Measurements from ENCODE around the gene MYH14. TPM values are rescaled to one million over a fixed set of nuclear protein-coding genes. Genes with fewer than 3 reads are reported as not detected.

The MYH14 gene
- total and polyA plus RNA-seq, 9 of the 15 experiments (the other 6 are each of a cell fraction or from before 2014, with no cell fraction given): 0.04 to 0.86 (median 0.19) TPM; not detected in 2

GRCh38 chr19:50333737-50334617 is 130.6 kb downstream of the MYH14 start (continued):
- TF ChIP-seq HMGXB4 (CRISPR knock-in tag; IDR thresholded peaks at IDR 0.05): no peak

- no peaks in the 10 kb centered on the region for H3K9me1 ChIP-seq (ENCODE audit: control insufficient read depth, insufficient read depth, low read length)
- no peak overlapping the region for H3K4me3 ChIP-seq
- in situ Hi-C loops (cut with MboI): loop anchor here (10.0 kb wide), 1 partner anchor 1220 kb away; the partner anchor contains the start of genes C19orf73, LIN7B and PPFIA3
- FAIRE-seq (no peak), ATAC-seq (no peak), DNase-seq (ENCODE audit: extremely low read depth in 1 of 4, low spot score in 3 of 4) (no peak)
- H4K20me1 ChIP-seq (replicated peaks; ENCODE audit: control insufficient read depth, insufficient read depth, low read length): no peaks in the 10 kb centered on the region
- BruUV-seq (replicated peaks): no TSS peak
- no peaks in the 10 kb centered on the region for H3K27me3 ChIP-seq (ENCODE audit: control insufficient read depth in 2 of 2, insufficient read depth in 2 of 2, low read length in 2 of 2)
- ChIA-PET POLR2A (interaction anchor here (0.5 to 1.1 kb wide), 3 partner anchors 11 to 16 kb away, joined by 3 read pairs; no protein-coding TSS in a partner anchor), CTCF (ENCODE audit: low intra/inter-chr PET ratio) (no interaction called here)
- no peaks in the 10 kb centered on the region for H3K9me3 ChIP-seq (replicated peaks; ENCODE audit: control insufficient read depth, insufficient read depth, low read depth, low read length)
- peaks cover 36 to 51% of the 10 kb centered on the region in 2 experiments; a peak in 4 of 5 replicates for H3K4me1 ChIP-seq (replicated peaks in 1 of 2; ENCODE audit: control insufficient read depth in 2 of 2, insufficient read depth in 2 of 2, low read length in 2 of 2)
- H3K9ac ChIP-seq (ENCODE audit: insufficient read depth in 1 of 2, low read depth in 2 of 2, low read length in 2 of 2): peak overlapping the region in 1 of 2 experiments; percentile 70; a peak in 2 of 4 replicates
- peak overlapping the region; percentile 89; the same call in 1 of the 2 replicates for H3K4me2 ChIP-seq (ENCODE audit: insufficient read depth, low read length)
- 84% methylated on average over 6 of the region's 12 CpGs for WGBS (ENCODE audit: insufficient coverage, low coverage, missing lambda C conversion rate)
- no peak overlapping the region for H2AFZ ChIP-seq (ENCODE audit: low read depth, low read length)
- intact Hi-C loops (cut with micrococcal nuclease): no loop called here
- peaks cover 27% of the 10 kb centered on the region for H3K79me2 ChIP-seq (ENCODE audit: control insufficient read depth, insufficient read depth, low read length)
- no peak for TF ChIP-seq BHLHE40 (IDR thresholded peaks at IDR 0.05; ENCODE audit: low read length)
- TF ChIP-seq KDM5B (IDR thresholded peaks at IDR 0.05; ENCODE audit: insufficient replicate concordance, low read depth, low read length): no peak
- TF ChIP-seq POLR2G (IDR thresholded peaks at IDR 0.05; ENCODE audit: low read depth, low read length): peak; percentile 51; the same call in 1 of the 2 replicates
- TF ChIP-seq CBFB (CRISPR knock-in tag; IDR thresholded peaks at IDR 0.05): 0 out of 2 replicates have a peak, but pooled peaks have one; percentile 29
- TF ChIP-seq NR3C1 (CRISPR knock-in tag; IDR thresholded peaks at IDR 0.05): 0 out of 2 replicates have a peak, but pooled peaks have one; percentile 17
- no peak for TF ChIP-seq AFF1 (IDR thresholded peaks at IDR 0.05; ENCODE audit: low read depth in 1 of 2, partially characterized antibody in 2 of 2)
- no peak for TF ChIP-seq ZNF512 (tag; IDR thresholded peaks at IDR 0.05)
- H3K27ac ChIP-seq (ENCODE audit: extremely low read depth, low read depth, low read length): no peak overlapping the region
- no peaks in the 10 kb centered on the region; the same call in 2 of the 3 replicates for H3K36me3 ChIP-seq (ENCODE audit: control insufficient read depth, insufficient read depth, low read length)
Observed at GRCh38 chr19:50334741-50335421, 131.5 kb downstream of the MYH14 start.

Data from K562 (cell line).